Neuronal stem cell (in vitro differentiated cells): ENCODE data around the gene BLOC1S6.

Source experiments
- DNase-seq: peaks from one replicate; pipeline ENCODE4 v3.0.0-alpha.2; 2013; ENCODE audit warnings: low spot score
- H2AFZ ChIP-seq: one replicate; pipeline ENCODE4 v1.6.1; 2013; ENCODE audit warnings: mild to moderate bottlenecking, low read length, inconsistent platforms
- H2AK5ac ChIP-seq: 2 replicates; pipeline ENCODE4 v1.6.1; 2013; ENCODE audit warnings: low read depth, mild to moderate bottlenecking, inconsistent platforms, low read length, moderate library complexity, mixed read lengths
- H2BK120ac ChIP-seq: 2 replicates; pipeline ENCODE4 v1.6.1; 2013; ENCODE audit warnings: low read depth, mild to moderate bottlenecking, inconsistent platforms, low read length, moderate library complexity, mixed read lengths
- H2BK12ac ChIP-seq: one replicate; pipeline ENCODE4 v1.6.1; 2013; ENCODE audit warnings: low read length, inconsistent platforms
- H2BK15ac ChIP-seq: 2 replicates; pipeline ENCODE4 v1.6.1; 2013; ENCODE audit warnings: mild to moderate bottlenecking, low read length, inconsistent platforms, mixed read lengths
- H2BK5ac ChIP-seq: one replicate; pipeline ENCODE4 v1.6.1; 2013; ENCODE audit warnings: inconsistent platforms, mild to moderate bottlenecking, low read length, moderate library complexity
- H3K14ac ChIP-seq: one replicate; pipeline ENCODE4 v1.6.1; 2013; ENCODE audit warnings: low read length, inconsistent platforms
- H3K18ac ChIP-seq: 2 replicates; pipeline ENCODE4 v1.6.1; 2013; ENCODE audit warnings: low read length, inconsistent platforms
- H3K23ac ChIP-seq: 2 replicates; pipeline ENCODE4 v1.6.1; 2013; ENCODE audit warnings: low read depth, mild to moderate bottlenecking, mixed read lengths, low read length, inconsistent platforms; ENCODE audit not compliant: poor library complexity
- H3K27ac ChIP-seq: replicated peaks from 3 replicates; pipeline ENCODE4 v1.5.1; 2013; ENCODE audit warnings: low read length, inconsistent platforms
- H3K27me3 ChIP-seq, 3 experiments: 2 replicates each; pipeline ENCODE4 v1.6.1; 2013; ENCODE audit warnings: low read length in 3 of 3, mild to moderate bottlenecking in 2 of 3, inconsistent platforms in 1 of 3, low read depth in 1 of 3, mixed read lengths in 1 of 3, moderate library complexity in 1 of 3; ENCODE audit not compliant: control insufficient read depth in 3 of 3, insufficient read depth in 3 of 3
- H3K36me3 ChIP-seq, 2 donors: replicated peaks in 1 of 2; 2 replicates each; pipeline ENCODE4 v1.6.1; 2013; ENCODE audit warnings: low read length in 2 of 2; ENCODE audit not compliant: control insufficient read depth in 2 of 2, insufficient read depth in 2 of 2
- H3K4ac ChIP-seq: 2 replicates; pipeline ENCODE4 v1.6.1; 2013; ENCODE audit warnings: inconsistent platforms, mild to moderate bottlenecking, low read length, moderate library complexity
- H3K4me1 ChIP-seq, 2 donors: 1 replicate in 1 of 2; 2 replicates in 1 of 2; pipeline ENCODE4 v1.6.1; 2013; ENCODE audit warnings: low read length in 2 of 2, low read depth in 1 of 2; ENCODE audit not compliant: control insufficient read depth in 2 of 2, insufficient read depth in 1 of 2
- H3K4me2 ChIP-seq: one replicate; pipeline ENCODE4 v1.6.1; 2013; ENCODE audit warnings: mild to moderate bottlenecking, low read length, inconsistent platforms; ENCODE audit not compliant: insufficient read depth, poor library complexity, severe bottlenecking
- H3K4me3 ChIP-seq, 2 donors: 2 replicates each; pipeline ENCODE4 v1.5.1; 2013; ENCODE audit warnings: low read length in 2 of 2, mild to moderate bottlenecking in 2 of 2, inconsistent platforms in 1 of 2, moderate library complexity in 1 of 2
- H3K79me1 ChIP-seq: one replicate; pipeline ENCODE4 v1.6.1; 2013; ENCODE audit warnings: low read depth, mild to moderate bottlenecking, inconsistent platforms, low read length, moderate library complexity
- H3K9ac ChIP-seq: one replicate; pipeline ENCODE4 v1.6.1; 2013; ENCODE audit warnings: mild to moderate bottlenecking, low read depth, low read length, inconsistent platforms; ENCODE audit not compliant: poor library complexity
- H3K9me3 ChIP-seq, 2 donors: replicated peaks in 1 of 2; 2 replicates each; pipeline versions ENCODE3 to v1.6.1; 2013; ENCODE audit warnings: low read length in 2 of 2, mild to moderate bottlenecking in 2 of 2, inconsistent platforms in 1 of 2, low read depth in 1 of 2, mixed read lengths in 1 of 2, moderate library complexity in 1 of 2; ENCODE audit not compliant: control insufficient read depth in 2 of 2, insufficient read depth in 1 of 2
- H4K8ac ChIP-seq: one replicate; pipeline ENCODE4 v1.6.1; 2013; ENCODE audit warnings: low read depth, mild to moderate bottlenecking, inconsistent platforms, low read length, moderate library complexity
- H4K91ac ChIP-seq: one replicate; pipeline ENCODE4 v1.6.1; 2013; ENCODE audit warnings: low read length, low read depth, mild to moderate bottlenecking, inconsistent platforms; ENCODE audit not compliant: poor library complexity
- WGBS, 2 donors: extraction: QIAGEN DNeasy Blood & Tissue Kit; methylation state at CpG; one replicate each; pipeline ENCODE4 v1.1.7; 2013; ENCODE audit warnings: missing lambda C conversion rate in 2 of 2, mixed read lengths in 1 of 2; ENCODE audit not compliant: insufficient read length in 2 of 2, insufficient replicate concordance in 1 of 2; ENCODE audit errors: extremely low coverage in 2 of 2; 5-methylcytosine and 5-hydroxymethylcytosine counted together

BLOC1S6 gene

GRCh38 chr15:45573961-45574629, 13.1 kb upstream of the BLOC1S6 start:
- Histone ChIP-seq H2BK5ac (peak overlapping the region; percentile 44), H3K79me1 (no peaks in the 10 kb centered on the region), H2BK12ac (no peak overlapping the region), H3K4ac (no peak overlapping the region), H3K27ac (no peak overlapping the region), H4K8ac (no peak overlapping the region), H2AK5ac (no peak overlapping the region), H3K4me2 (peak overlapping the region; percentile 21), H3K9ac (peak overlapping the region; percentile 46), H3K9me3 (peaks cover 0 to 6% of the 10 kb centered on the region in 2 donors), H3K14ac (no peak overlapping the region), H3K4me3 (no peak overlapping the region), H3K36me3 (no peaks in the 10 kb centered on the region), H2BK15ac (no peak overlapping the region), H3K27me3 (no peaks in the 10 kb centered on the region), H4K91ac (peak overlapping the region; percentile 24), H2BK120ac (no peak overlapping the region), H3K18ac (peak overlapping the region; percentile 63), H2AFZ (peak overlapping the region; percentile 86), H3K23ac (no peak overlapping the region), H3K4me1 (no peaks in the 10 kb centered on the region)
- no CpG with 5 or more reads among the region's 7 CpGs for WGBS, 2 donors
- DNase-seq = peak; percentile 54

DNA sequence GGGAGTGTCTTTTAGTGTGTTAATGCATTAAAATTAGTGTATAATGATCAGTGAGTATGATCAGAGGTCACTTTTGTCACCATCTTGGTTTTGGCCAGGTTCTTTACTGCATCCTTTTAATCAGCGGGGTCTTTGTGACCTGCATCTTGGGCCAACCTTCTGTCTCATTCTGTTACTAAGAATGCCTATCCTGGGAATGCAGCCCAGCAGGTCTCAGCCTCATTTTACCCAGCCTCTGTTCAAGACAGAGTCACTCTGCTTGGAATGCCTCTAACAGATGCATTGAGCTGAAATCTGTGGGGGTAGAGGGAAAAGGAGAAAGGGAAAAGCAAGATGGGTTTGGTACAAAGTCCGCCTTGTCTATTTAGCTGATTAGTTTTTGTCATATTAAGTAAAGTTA, 5.3 kb upstream of the BLOC1S6 start:
- Histone ChIP-seq H3K4ac (no peak overlapping the region), H3K4me1 (peaks cover 0 to 6% of the 10 kb centered on the region in 2 donors), H3K14ac (no peak overlapping the region), H3K18ac (no peak overlapping the region), H2BK120ac (no peak overlapping the region), H3K4me3 (no peak overlapping the region), H2AK5ac (no peak overlapping the region), H3K27ac (no peak overlapping the region), H2BK15ac (no peak overlapping the region), H3K4me2 (no peak overlapping the region), H4K8ac (no peak overlapping the region), H3K9ac (no peak overlapping the region), H3K79me1 (no peaks in the 10 kb centered on the region), H3K36me3 (no peaks in the 10 kb centered on the region), H3K9me3 (no peaks in the 10 kb centered on the region), H3K23ac (no peak overlapping the region), H2BK5ac (no peak overlapping the region), H3K27me3 (no peaks in the 10 kb centered on the region), H2BK12ac (no peak overlapping the region), H2AFZ (no peak overlapping the region), H4K91ac (no peak overlapping the region)
- WGBS, 2 donors = no CpG with 5 or more reads among the region's 2 CpGs
- no peak for DNase-seq

GRCh38 chr15:45583731-45584639, 3.2 kb upstream of the BLOC1S6 start:
- no peak for DNase-seq
- H3K4me1 ChIP-seq = peaks cover 6 to 7% of the 10 kb centered on the region in 2 donors
- H3K9me3 ChIP-seq = no peaks in the 10 kb centered on the region
- no peak overlapping the region for H3K18ac ChIP-seq
- H2AK5ac ChIP-seq = no peak overlapping the region
- H2BK12ac ChIP-seq = no peak overlapping the region
- H3K27ac ChIP-seq = no peak overlapping the region
- H3K36me3 ChIP-seq = no peaks in the 10 kb centered on the region
- no peak overlapping the region for H3K9ac ChIP-seq
- H2BK5ac ChIP-seq = no peak overlapping the region
- H3K4ac ChIP-seq = no peak overlapping the region
- no peak overlapping the region for H3K23ac ChIP-seq
- H2BK120ac ChIP-seq = no peak overlapping the region
- no peak overlapping the region for H3K4me3 ChIP-seq
- no peaks in the 10 kb centered on the region for H3K79me1 ChIP-seq
- H3K4me2 ChIP-seq = no peak overlapping the region
- no peak overlapping the region for H2BK15ac ChIP-seq
- H4K8ac ChIP-seq = no peak overlapping the region
- no CpG with 5 or more reads among the region's 11 CpGs for WGBS, 2 donors
- H3K27me3 ChIP-seq = no peaks in the 10 kb centered on the region
- no peak overlapping the region for H3K14ac ChIP-seq
- no peak overlapping the region for H4K91ac ChIP-seq
- H2AFZ ChIP-seq = no peak overlapping the region
